Fibroblast of villous mesenchyme (primary cell): Measurements from ENCODE around the gene P3H1. TPM values are rescaled to one million over a fixed set of nuclear protein-coding genes. Genes with fewer than 3 reads are reported as not detected.
A peak's percentile ranks its signal among the peaks of the same experiment; 100 is the strongest.

Source experiments
- DNase-seq: peaks from one replicate; pipeline ENCODE4 v3.0.0-alpha.2; 2010; ENCODE audit warnings: low read depth
- H3K4me3 ChIP-seq: 2 replicates; pipeline ENCODE4 v1.5.1; 2011; ENCODE audit warnings: low read depth, mild to moderate bottlenecking, low read length
- CTCF ChIP-seq: IDR thresholded peaks from 2 replicates; pipeline ENCODE4 v1.5.1; 2012; ENCODE audit warnings: low read depth, mild to moderate bottlenecking, low read length; ENCODE audit not compliant: insufficient read depth
- total RNA-seq: library from RNA; depleted of rRNA; stranded (reverse); fragments of >200 nt; gene quantifications from 2 replicates; pipeline ENCODE4 v1.2.3, GENCODE V29; 2012

P3H1 gene
- total RNA-seq, 1 donor, result 212 TPM

DNA sequence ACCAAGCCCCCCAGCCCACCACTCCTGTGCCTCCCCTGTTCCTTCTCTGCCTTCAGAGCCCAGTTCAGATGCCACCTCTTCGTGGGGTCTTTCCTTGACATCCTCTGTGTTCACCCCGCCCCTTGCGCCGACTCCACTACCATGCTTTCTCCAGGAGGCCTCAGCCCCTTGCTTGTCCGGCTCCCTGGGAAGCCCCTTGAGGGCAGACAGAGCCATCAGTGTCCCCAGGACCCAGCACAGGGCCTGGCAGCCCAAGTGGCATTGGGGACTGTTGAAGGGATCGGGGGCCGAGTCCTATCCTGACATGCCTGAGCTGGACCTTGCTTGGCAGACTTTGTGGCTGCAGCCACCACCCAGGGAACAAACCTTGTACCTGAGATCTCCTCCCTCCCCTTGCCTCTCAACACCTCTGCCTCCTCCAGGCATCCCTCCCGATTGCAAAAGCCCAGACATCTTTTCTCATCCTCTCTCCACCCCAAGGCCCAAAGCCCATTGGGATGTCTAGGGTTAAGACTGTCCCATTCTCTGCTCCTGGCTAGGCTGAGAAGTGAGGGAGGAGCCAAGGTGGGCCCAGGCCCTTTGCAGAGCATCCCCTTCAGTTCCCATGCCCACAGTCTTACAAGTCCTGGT, 30.1 kb downstream of the P3H1 start:
- no peak for DNase-seq
- no peak overlapping the region for H3K4me3 ChIP-seq
- TF ChIP-seq CTCF, result no peak

GRCh38 chr1:42736152-42736551, 30.7 kb downstream of the P3H1 start:
- TF ChIP-seq CTCF, result peak; percentile 46
- H3K4me3 ChIP-seq, result no peak overlapping the region
- peak; percentile 26 for DNase-seq

DNA sequence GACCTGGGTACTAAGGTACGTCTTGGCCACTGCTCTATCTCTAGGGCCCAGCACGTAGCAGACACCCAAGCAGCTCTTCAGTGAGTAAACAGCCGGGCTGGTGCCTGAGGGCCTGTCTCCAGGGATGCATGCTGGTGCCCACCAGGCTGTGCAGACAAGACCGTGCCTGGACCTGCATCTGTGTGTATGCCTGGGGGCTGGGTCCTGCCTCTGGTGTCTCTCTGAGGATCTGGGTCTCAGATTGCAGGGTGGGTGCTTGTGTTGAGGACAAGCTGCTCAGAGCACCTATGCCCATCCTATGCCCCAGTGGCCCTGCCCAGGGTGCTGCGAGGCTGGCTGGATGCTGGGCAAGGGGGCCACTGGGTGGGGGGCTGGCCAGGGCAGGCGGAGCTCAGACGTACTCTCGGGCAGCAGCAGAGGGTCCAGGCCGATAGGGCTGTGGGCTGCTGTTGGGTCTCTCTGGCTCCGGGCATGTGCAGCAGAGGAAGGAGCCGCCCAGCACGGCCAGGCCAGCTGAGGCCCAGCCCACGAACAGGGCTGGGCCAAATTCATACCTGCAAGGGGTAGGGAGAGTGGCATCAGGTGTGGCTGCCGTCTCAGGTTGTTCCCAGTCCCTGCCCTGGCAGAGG, 31.2 kb downstream of the P3H1 start:
- TF ChIP-seq CTCF, result no peak
- no peak for DNase-seq
- H3K4me3 ChIP-seq, result no peak overlapping the region

GRCh38 chr1:42735056-42735455, 31.8 kb downstream of the P3H1 start:
- DNase-seq, result no peak
- no peak for TF ChIP-seq CTCF
- H3K4me3 ChIP-seq, result no peak overlapping the region

GRCh38 chr1:42734201-42735035, 32.4 kb downstream of the P3H1 start:
- no peak for DNase-seq
- H3K4me3 ChIP-seq, result no peak overlapping the region
- TF ChIP-seq CTCF, result no peak

DNA sequence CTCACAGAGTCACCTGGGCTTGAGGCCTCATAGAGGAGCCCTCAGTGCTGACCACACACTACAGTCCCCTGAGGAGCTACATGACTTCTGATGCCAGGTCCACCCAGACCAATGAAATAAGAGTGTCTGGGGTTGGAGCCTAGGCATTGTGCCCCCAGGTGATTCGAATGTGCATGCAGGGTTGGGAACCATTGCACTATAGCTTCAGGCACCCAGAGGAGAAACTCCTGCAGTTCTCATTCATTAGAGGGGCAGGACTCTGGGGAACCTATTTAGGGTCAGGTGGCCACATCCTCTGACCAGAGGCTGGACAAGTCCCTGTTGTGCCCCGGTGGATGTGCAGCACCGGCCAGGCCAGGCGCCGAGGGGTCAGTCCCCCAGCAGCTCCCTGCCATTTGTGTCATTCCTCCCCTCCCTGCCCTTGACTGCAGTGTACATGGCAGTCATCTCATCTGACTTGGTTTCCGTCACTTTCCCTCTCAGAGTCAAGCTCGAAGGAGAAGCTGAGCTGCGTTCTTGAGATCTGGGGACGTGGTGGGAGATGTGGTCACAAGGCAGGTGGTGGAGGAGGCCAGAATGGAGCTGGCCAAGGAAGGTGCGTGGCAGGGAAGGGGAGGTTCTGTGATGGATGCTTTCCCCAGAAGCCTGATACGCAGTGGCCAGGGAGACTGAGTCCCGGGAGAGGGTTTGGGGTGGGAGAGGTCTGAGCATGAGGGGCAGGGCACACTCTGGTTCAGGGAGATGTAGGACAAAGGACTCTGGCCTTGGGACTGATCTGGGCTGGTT, 33.2 kb downstream of the P3H1 start:
- H3K4me3 ChIP-seq, result no peak overlapping the region
- no peak for DNase-seq
- TF ChIP-seq CTCF, result no peak
